HepG2 (cell line): ENCODE results near the gene NBPF1. TPM values are rescaled to one million over a fixed set of nuclear protein-coding genes. Genes with fewer than 3 reads are reported as not detected.
"Not testable (repeated sequence)": the region's sequence is repeated elsewhere in the genome, so short reads cannot be mapped to it uniquely, and the experiment has no call there.

ENCODE experiments used
- ARNTL ChIP-seq: sonication (generic); formaldehyde crosslinking; IDR thresholded peaks from 2 replicates; pipeline ENCODE4 v1.4.0; 2020; ENCODE audit warnings: mild to moderate bottlenecking, missing genetic modification reagents
- BATF2 ChIP-seq: sonication (generic); formaldehyde crosslinking; IDR thresholded peaks from 2 replicates; pipeline ENCODE4 v1.8.0; 2022; ENCODE audit warnings: mild to moderate bottlenecking, missing genetic modification reagents, moderate library complexity
- DZIP1 ChIP-seq: sonication (generic); formaldehyde crosslinking; IDR thresholded peaks from 2 replicates; pipeline ENCODE4 v1.5.0; 2020; ENCODE audit warnings: mild to moderate bottlenecking, missing genetic modification reagents
- ELF4 ChIP-seq: sonication (generic); formaldehyde crosslinking; IDR thresholded peaks from 2 replicates; pipeline ENCODE4 v1.5.0; 2020; ENCODE audit warnings: missing genetic modification reagents, mild to moderate bottlenecking, moderate library complexity, borderline replicate concordance
- FOXK2 ChIP-seq: fragments of 450-650 bp; IDR thresholded peaks from 2 replicates; pipeline ENCODE4 v1.6.1; 2016
- HNRNPLL ChIP-seq: fragments of 200-400 bp; formaldehyde crosslinking; IDR thresholded peaks from 2 replicates; pipeline ENCODE4 v1.6.1; 2017; ENCODE audit warnings: mild to moderate bottlenecking, low read depth, low read length; ENCODE audit not compliant: poor library complexity, severe bottlenecking
- MIXL1 ChIP-seq: IDR thresholded peaks from 2 replicates; pipeline ENCODE4 v1.6.1; 2016
- MZF1 ChIP-seq: sonication (generic); formaldehyde crosslinking; IDR thresholded peaks from 2 replicates; pipeline ENCODE4 v1.8.1; 2023; ENCODE audit warnings: mild to moderate bottlenecking, missing genetic modification reagents, borderline replicate concordance
- NFE2L1 ChIP-seq: sonication (generic); formaldehyde crosslinking; IDR thresholded peaks from 2 replicates; pipeline ENCODE4 v1.4.0; 2020; ENCODE audit warnings: missing genetic modification reagents, mild to moderate bottlenecking, borderline replicate concordance
- NR0B2 ChIP-seq: sonication (generic); formaldehyde crosslinking; IDR thresholded peaks from 2 replicates; pipeline ENCODE4 v1.4.0; 2020; ENCODE audit warnings: mild to moderate bottlenecking, missing genetic modification reagents
- NR2C2 ChIP-seq: sonication (generic); formaldehyde crosslinking; IDR thresholded peaks from 2 replicates; pipeline ENCODE4 v1.4.0; 2020; ENCODE audit warnings: missing genetic modification reagents, mild to moderate bottlenecking, moderate library complexity, borderline replicate concordance
- SAFB2 ChIP-seq: sonication (generic); formaldehyde crosslinking; IDR thresholded peaks from 2 replicates; pipeline ENCODE4 v1.5.1; 2020; ENCODE audit warnings: missing genetic modification reagents, low read depth, mild to moderate bottlenecking, borderline replicate concordance
- SP1 ChIP-seq, 2 experiments: fragments of 450-650 bp in 1 of 2; sonication (generic) in 1 of 2; formaldehyde crosslinking in 1 of 2; IDR thresholded peaks; 2 replicates each; pipeline versions ENCODE4 v1.4.0 to v1.6.1; 2016 to 2020; ENCODE audit warnings: missing genetic modification reagents in 1 of 2
- SRF ChIP-seq: IDR thresholded peaks from 2 replicates; pipeline ENCODE4 v1.6.1; 2011; ENCODE audit warnings: mild to moderate bottlenecking, low read depth, low read length, moderate library complexity
- SRY ChIP-seq: sonication (generic); formaldehyde crosslinking; IDR thresholded peaks from 2 replicates; pipeline ENCODE4 v1.8.0; 2022; ENCODE audit warnings: mild to moderate bottlenecking, missing genetic modification reagents
- ZBTB33 ChIP-seq: sonication (generic); formaldehyde crosslinking; IDR thresholded peaks from 2 replicates; pipeline ENCODE4 v1.4.0; 2020; ENCODE audit warnings: missing genetic modification reagents
- ZNF253 ChIP-seq: sonication (generic); formaldehyde crosslinking; IDR thresholded peaks from 2 replicates; pipeline ENCODE4 v1.8.0; 2022; ENCODE audit warnings: mild to moderate bottlenecking, missing genetic modification reagents, borderline replicate concordance
- ZNF263 ChIP-seq: sonication (generic); formaldehyde crosslinking; IDR thresholded peaks from 2 replicates; pipeline ENCODE4 v1.4.0; 2020; ENCODE audit warnings: missing genetic modification reagents
- ZNF446 ChIP-seq: sonication (generic); formaldehyde crosslinking; IDR thresholded peaks from 2 replicates; pipeline ENCODE4 v1.5.0; 2020; ENCODE audit warnings: mild to moderate bottlenecking, missing genetic modification reagents
- ZNF790 ChIP-seq: sonication (generic); formaldehyde crosslinking; IDR thresholded peaks from 2 replicates; pipeline ENCODE4 v1.8.0; 2022; ENCODE audit warnings: missing genetic modification reagents, mild to moderate bottlenecking, borderline replicate concordance
- ZSCAN31 ChIP-seq: sonication (generic); formaldehyde crosslinking; IDR thresholded peaks from 2 replicates; pipeline ENCODE4 v1.5.0; 2020; ENCODE audit warnings: low read depth, mild to moderate bottlenecking, missing genetic modification reagents
- polyA plus RNA-seq, 8 experiments: library from polyadenylated mRNA; depleted of rRNA in 3 of 8; stranded (reverse) in 7 of 8; unstranded in 1 of 8; fragments of >200 nt; fragmentation: Illumina TruSeq in 4 of 8; extraction: Trizol in 4 of 8; gene quantifications; 2 replicates each; pipeline versions ENCODE4 v1.2.1 to v1.2.3, GENCODE V29; 2011 to 2016; ENCODE audit warnings: low read depth in 4 of 8, missing spikeins in 1 of 8, mixed read lengths in 1 of 8; ENCODE audit not compliant: insufficient read depth in 1 of 8
- total RNA-seq, 5 experiments: library from RNA; depleted of rRNA; stranded (reverse); fragments of >200 nt; fragmentation: Illumina TruSeq; extraction: Trizol; gene quantifications; 2 replicates each; pipeline ENCODE4 v1.2.3, GENCODE V29; 2016; ENCODE audit warnings: low read depth in 1 of 5

Gene NBPF1
- total and polyA plus RNA-seq, 2 of the 13 experiments (the other 11 are each of a cell fraction or from before 2014, with no cell fraction given) = 30.3 to 35.6 TPM

- TF ChIP-seq ZNF253 (CRISPR knock-in tag) = peak; percentile 84; the same call in 1 of the 2 replicates
- peak; percentile 99 for TF ChIP-seq ZNF790 (CRISPR knock-in tag)
- TF ChIP-seq FOXK2 = 0 out of 2 replicates have a peak, but pooled peaks have one; percentile 46
- peak; percentile 95 for TF ChIP-seq ZNF446 (CRISPR knock-in tag)
- peak; percentile 87 for TF ChIP-seq HNRNPLL
- TF ChIP-seq SP1 (IDR thresholded peaks at IDR 0.05) = not testable (repeated sequence)
- peak; percentile 86 for TF ChIP-seq SP1 (CRISPR knock-in tag; IDR thresholded peaks at IDR 0.05)
- TF ChIP-seq ZBTB33 (CRISPR knock-in tag) = peak; percentile 86
- peak; percentile 84 for TF ChIP-seq ARNTL (CRISPR knock-in tag)
- TF ChIP-seq ELF4 (CRISPR knock-in tag) = peak; percentile 32; the same call in 1 of the 2 replicates
- TF ChIP-seq NR2C2 = peak; percentile 93
- peak; percentile 89; the same call in 1 of the 2 replicates for TF ChIP-seq NFE2L1 (CRISPR knock-in tag)
- TF ChIP-seq DZIP1 (CRISPR knock-in tag) = peak; percentile 91
- TF ChIP-seq SRF = peak; percentile 59; the same call in 1 of the 2 replicates
- TF ChIP-seq SAFB2 (CRISPR knock-in tag) = peak; percentile 100
- peak; percentile 92 for TF ChIP-seq SRY (CRISPR knock-in tag)
- TF ChIP-seq MZF1 (CRISPR knock-in tag) = peak; percentile 85; the same call in 1 of the 2 replicates
- peak; percentile 99 for TF ChIP-seq NR0B2 (CRISPR knock-in tag)
- peak; percentile 88 for TF ChIP-seq BATF2 (CRISPR knock-in tag)
- peak; percentile 97 for TF ChIP-seq ZSCAN31
- TF ChIP-seq MIXL1 (CRISPR knock-in tag) = peak; percentile 96
- TF ChIP-seq ZNF263 (CRISPR knock-in tag) = peak; percentile 78
Observed at GRCh38 chr1:16644482-16645270, 31.3 kb upstream of the NBPF1 start (continued).
